ENCODE data around the gene DIAPH3.

GRCh38 chr13:59680429-59681024 is 483.2 kb downstream of the DIAPH3 start:
- TF ChIP-seq CTCF (IDR thresholded peaks at IDR 0.05), result no peak
- no peak for TF ChIP-seq POLR2A (IDR thresholded peaks at IDR 0.05)

Data from lower leg skin (tissue), 3 donors.